Heart right ventricle (tissue), 16 donors: Measurements from ENCODE around the gene VGLL4. TPM values are rescaled to one million over a fixed set of nuclear protein-coding genes. Genes with fewer than 3 reads are reported as not detected.
A peak's percentile ranks its signal among the peaks of the same experiment; 100 is the strongest.

Experiments used
- ATAC-seq, 8 donors: fragments of 200-7000 bp; cut with Tn5 transposase; one replicate each; pipeline ENCODE4 v1.9.1; 2020; ENCODE audit warnings: mild to moderate bottlenecking in 8 of 8, moderate library complexity in 8 of 8, moderate number of reproducible peaks in 1 of 8
- DNase-seq, 2 donors: peaks; one replicate each; pipeline ENCODE4 v3.0.0-alpha.2; 2020
- H3K27ac ChIP-seq, 10 donors: fragments of 200-600 bp; sonication (generic) in 2 of 10; one replicate each; pipeline versions ENCODE4 v1.5.0 to v1.8.0; 2020 to 2022; ENCODE audit warnings: mild to moderate bottlenecking in 3 of 10
- H3K27me3 ChIP-seq, 7 donors: fragments of 200-600 bp; one replicate each; pipeline ENCODE4 v1.8.0; 2021 to 2022; ENCODE audit warnings: mild to moderate bottlenecking in 2 of 7
- H3K36me3 ChIP-seq, 9 donors: fragments of 200-600 bp; sonication (generic) in 1 of 9; one replicate each; pipeline versions ENCODE4 v1.5.0 to v1.8.0; 2020 to 2022; ENCODE audit warnings: mild to moderate bottlenecking in 2 of 9
- H3K4me1 ChIP-seq, 9 donors: fragments of 200-600 bp; sonication (generic) in 1 of 9; one replicate each; pipeline versions ENCODE4 v1.5.0 to v1.8.0; 2020 to 2022; ENCODE audit warnings: mild to moderate bottlenecking in 4 of 9
- H3K4me3 ChIP-seq, 10 donors: fragments of 200-600 bp; sonication (generic) in 2 of 10; one replicate each; pipeline versions ENCODE4 v1.5.0 to v1.8.0; 2020 to 2022; ENCODE audit warnings: mild to moderate bottlenecking in 7 of 10, moderate library complexity in 2 of 10
- H3K9me3 ChIP-seq, 11 donors: fragments of 200-600 bp in 10 of 11; sonication (generic) in 2 of 11; one replicate each; pipeline versions ENCODE4 v1.5.0 to v1.8.0; 2013 to 2022; ENCODE audit warnings: mild to moderate bottlenecking in 2 of 11, control low read depth in 1 of 11, moderate library complexity in 1 of 11
- CTCF ChIP-seq, 9 donors: fragments of 200-600 bp; sonication (generic) in 2 of 9; IDR thresholded peaks; one replicate each; pipeline versions ENCODE4 v1.5.0 to v1.8.0; 2021 to 2022; ENCODE audit warnings: antibody characterized with exemption in 9 of 9, mild to moderate bottlenecking in 5 of 9, moderate library complexity in 1 of 9
- WGBS, 2 donors: extraction: QIAGEN DNeasy Blood & Tissue Kit; methylation state at CpG; one replicate each; pipeline ENCODE4 v1.1.7; 2013; ENCODE audit warnings: inconsistent platforms in 1 of 2; 5-methylcytosine and 5-hydroxymethylcytosine counted together
- intact Hi-C, 10 donors: fragments of 100-400 bp; cut with DNase I; formaldehyde crosslinking; loops; one replicate each; pipeline versions ENCODE4 v1.11.1 to v1.14.2; 2022
- polyA plus RNA-seq, 2 donors: library from polyadenylated mRNA; stranded (reverse); fragments of 200-250 nt; gene quantifications; one replicate each; pipeline ENCODE4 v1.2.3, GENCODE V29; 2013
- total RNA-seq, 10 donors: library from RNA; stranded (reverse); fragmentation: NEBNext Ultra II Directional in 3 of 10; extraction: Animal tissue kit (Norgen Biotek cat#: 25700) in 3 of 10; gene quantifications; one replicate each; pipeline versions ENCODE4 v1.2.1 to v1.2.4, GENCODE V29; 2021 to 2023
- donor health status: Arrhythmogenic right ventricular cardiomyopathy.
- donor health status: ischemic (EF 13 %, LVEDD 7.1; RV severe dilation, severe dysfunction).
- donor health status: healthy with polysubstance abuse.
- donor health status: DM: no; HTN: yes; CAD: no.
- donor health status: DM: no; HTN: no; CAD: no.
- donor health status: ischemic (EF 25% LVEDD 6.9; RV normal size, moderate dysfunction).
- donor health status: ischemic (EF 25% LVEDD 5.7; RV mildly dilated, moderate dysfunction).
- donor health status: healthy.
- donor health status: DM: yes; HTN: yes; CAD: no.
- donor health status: Ischemic cardiomyopathy.
- donor health status: ischemic (EF 35%, LVEDD 5.7; RV mildly dilated, moderate dysfunction).
- donor health status: nonischemic (EF 11% LVEDD 7.7; RV severe dilation, severe dysfunction).
- donor health status: DM: yes; HTN: yes; CAD: no.
- donor health status: PGD.
- donor health status: ischemic (EF 29% LVEDD 5.4; RV normal size, mild dysfunction).
- donor health status: nonischemic (EF 23%, LVEDD 6.1; RV moderate dilation, normal function).

The VGLL4 gene
- total and polyA plus RNA-seq, 12 donors: 14.5 to 46.1 (median 29.6) TPM

- WGBS, 2 donors: 35 to 41% methylated on average over 5 of the region's 5 CpGs
- no peaks in the 10 kb centered on the region for H3K27me3 ChIP-seq
- H3K27ac ChIP-seq: peak overlapping the region; percentile 65 to 87 (median 75)
- intact Hi-C loops: loop anchor here in 3 of 10 donors (5.0 to 10.0 kb wide), 3 partner anchors 37 to 115 kb away; no protein-coding TSS in a partner anchor
- no peak overlapping the region for H3K4me3 ChIP-seq
- H3K9me3 ChIP-seq: no peaks in the 10 kb centered on the region
- DNase-seq: peak in 1 of 2 donors; percentile 28
- peaks cover 16 to 55% (median 50%) of the 10 kb centered on the region in 9 donors for H3K4me1 ChIP-seq
- TF ChIP-seq CTCF (IDR thresholded peaks at IDR 0.05): no peak
- ATAC-seq: no peak
- H3K36me3 ChIP-seq: no peaks in the 10 kb centered on the region
These were observed 133.7 kb downstream of the VGLL4 start for GRCh38 chr3:11510001-11510340.

DNA sequence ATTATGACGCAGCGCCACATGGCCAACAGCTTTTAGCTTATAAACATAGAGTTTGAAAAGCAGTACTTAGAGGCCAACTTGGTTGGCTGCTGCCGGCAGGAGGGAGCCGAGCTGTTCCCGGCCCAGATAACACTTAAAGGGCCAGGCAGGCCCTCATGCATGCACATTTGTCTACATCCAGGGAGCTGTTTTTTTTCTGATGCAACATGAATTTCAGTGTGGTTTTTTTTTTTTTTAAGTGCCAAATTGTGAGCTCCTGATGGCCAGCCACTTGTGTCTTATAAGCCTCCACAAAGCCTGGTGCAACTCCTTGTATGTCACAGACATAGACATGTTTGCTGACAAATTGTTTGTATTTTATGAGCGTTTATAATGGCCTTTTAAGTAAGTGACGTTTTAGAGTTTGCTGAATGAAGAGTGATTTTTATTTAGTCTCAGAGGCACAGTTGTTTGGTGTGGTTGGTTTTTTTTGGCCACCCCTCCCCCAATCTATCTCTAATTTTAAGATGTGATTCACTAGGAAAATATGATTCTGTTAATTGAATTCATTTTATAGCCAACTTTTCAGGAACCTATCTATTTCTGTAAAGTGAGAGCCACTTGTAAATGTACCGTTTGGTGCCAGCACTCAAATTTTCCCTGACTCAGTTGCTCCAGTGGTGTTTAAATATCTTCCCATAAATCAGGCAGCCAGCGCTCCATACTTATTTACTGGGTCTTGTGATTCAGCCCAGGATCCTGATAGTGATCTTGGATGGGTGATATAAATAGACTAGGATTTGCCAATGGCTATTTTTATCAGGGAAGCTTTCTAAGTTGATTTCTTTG is 134.3 kb downstream of the VGLL4 start:
- peak; percentile 88 to 96 (median 94) for ATAC-seq

GRCh38 chr3:11508346-11509172 is 135.2 kb downstream of the VGLL4 start:
- intact Hi-C loops: loop anchor here in 1 of 10 donors (1.0 to 2.0 kb wide), 2 partner anchors 42 to 134 kb away; no protein-coding TSS in a partner anchor
- Histone ChIP-seq H3K9me3 (no peaks in the 10 kb centered on the region), H3K36me3 (no peaks in the 10 kb centered on the region), H3K4me3 (peak overlapping the region in 2 of 10 donors; percentile 4), H3K4me1 (peaks cover 13 to 41% (median 36%) of the 10 kb centered on the region in 9 donors), H3K27me3 (no peaks in the 10 kb centered on the region), H3K27ac (peak overlapping the region; percentile 65 to 87 (median 75))
- WGBS, 2 donors: 47 to 56% methylated on average over 5 of the region's 5 CpGs
- DNase-seq: no peak
- peak in 5 of 8 donors; percentile 31 to 72 (median 39) for ATAC-seq
- no peak for TF ChIP-seq CTCF (IDR thresholded peaks at IDR 0.05)

More for the DNA sequence above, 134.3 kb downstream of the VGLL4 start:
- peak; percentile 68 to 71 for DNase-seq
- WGBS, 2 donors: 9 to 12% methylated on average over 9 of the region's 9 CpGs
- peak in 4 of 9 donors; percentile 12 to 42 (median 38) for TF ChIP-seq CTCF (IDR thresholded peaks at IDR 0.05)
- peak overlapping the region in 1 of 10 donors; percentile 4 for H3K4me3 ChIP-seq
- peaks cover 16 to 49% (median 44%) of the 10 kb centered on the region in 9 donors for H3K4me1 ChIP-seq
- no peaks in the 10 kb centered on the region for H3K36me3 ChIP-seq
- intact Hi-C loops: loop anchor here in 1 of 10 donors (1.0 to 2.0 kb wide), 2 partner anchors 43 to 133 kb away; no protein-coding TSS in a partner anchor
- no peaks in the 10 kb centered on the region for H3K27me3 ChIP-seq
- H3K9me3 ChIP-seq: no peaks in the 10 kb centered on the region
- peak overlapping the region; percentile 65 to 87 (median 75) for H3K27ac ChIP-seq

GRCh38 chr3:11507719-11508118 is 136.0 kb downstream of the VGLL4 start:
- no peaks in the 10 kb centered on the region for H3K36me3 ChIP-seq
- H3K4me1 ChIP-seq: peaks cover 9 to 36% (median 30%) of the 10 kb centered on the region in 9 donors
- no peaks in the 10 kb centered on the region for H3K9me3 ChIP-seq
- peak overlapping the region in 8 of 10 donors; percentile 65 to 87 (median 78) for H3K27ac ChIP-seq
- intact Hi-C loops: loop anchor here in 1 of 10 donors (2.0 kb wide), 1 partner anchor 41 kb away; no protein-coding TSS in a partner anchor
- no peak for ATAC-seq
- no peak for TF ChIP-seq CTCF (IDR thresholded peaks at IDR 0.05)
- H3K27me3 ChIP-seq: no peaks in the 10 kb centered on the region
- DNase-seq: no peak
- H3K4me3 ChIP-seq: no peak overlapping the region
